ENCODE measurements around the gene AMER3.

Gene AMER3

DNA sequence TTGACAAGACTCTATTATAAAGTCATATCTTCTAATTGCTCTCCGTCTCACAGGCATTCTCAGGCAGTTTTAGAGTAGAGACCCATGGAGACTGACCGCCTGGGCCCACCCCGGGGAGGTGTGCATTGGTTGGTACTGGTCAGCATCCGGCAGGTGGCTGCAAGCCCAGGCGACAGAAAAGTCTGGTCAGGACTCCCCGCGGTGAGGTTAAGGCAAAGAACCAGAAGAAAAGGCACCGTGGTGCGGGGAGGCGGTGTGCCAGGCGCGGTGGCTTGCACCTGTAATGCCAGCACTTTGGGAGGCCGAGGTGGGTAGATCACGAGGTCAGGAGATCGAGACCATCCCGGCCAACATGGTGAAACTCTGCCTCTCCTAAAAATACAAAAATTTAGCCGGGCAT is 32.5 kb downstream of the AMER3 start:
- H3K4me3 ChIP-seq (ENCODE audit: low read depth, low read length) = no peak overlapping the region
- TF ChIP-seq, protein P1, sequence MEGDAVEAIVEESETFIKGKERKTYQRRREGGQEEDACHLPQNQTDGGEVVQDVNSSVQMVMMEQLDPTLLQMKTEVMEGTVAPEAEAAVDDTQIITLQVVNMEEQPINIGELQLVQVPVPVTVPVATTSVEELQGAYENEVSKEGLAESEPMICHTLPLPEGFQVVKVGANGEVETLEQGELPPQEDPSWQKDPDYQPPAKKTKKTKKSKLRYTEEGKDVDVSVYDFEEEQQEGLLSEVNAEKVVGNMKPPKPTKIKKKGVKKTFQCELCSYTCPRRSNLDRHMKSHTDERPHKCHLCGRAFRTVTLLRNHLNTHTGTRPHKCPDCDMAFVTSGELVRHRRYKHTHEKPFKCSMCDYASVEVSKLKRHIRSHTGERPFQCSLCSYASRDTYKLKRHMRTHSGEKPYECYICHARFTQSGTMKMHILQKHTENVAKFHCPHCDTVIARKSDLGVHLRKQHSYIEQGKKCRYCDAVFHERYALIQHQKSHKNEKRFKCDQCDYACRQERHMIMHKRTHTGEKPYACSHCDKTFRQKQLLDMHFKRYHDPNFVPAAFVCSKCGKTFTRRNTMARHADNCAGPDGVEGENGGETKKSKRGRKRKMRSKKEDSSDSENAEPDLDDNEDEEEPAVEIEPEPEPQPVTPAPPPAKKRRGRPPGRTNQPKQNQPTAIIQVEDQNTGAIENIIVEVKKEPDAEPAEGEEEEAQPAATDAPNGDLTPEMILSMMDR (IDR thresholded peaks at IDR 0.05; ENCODE audit: borderline replicate concordance, insufficient read depth, low read depth, low read length) = no peak

DNA sequence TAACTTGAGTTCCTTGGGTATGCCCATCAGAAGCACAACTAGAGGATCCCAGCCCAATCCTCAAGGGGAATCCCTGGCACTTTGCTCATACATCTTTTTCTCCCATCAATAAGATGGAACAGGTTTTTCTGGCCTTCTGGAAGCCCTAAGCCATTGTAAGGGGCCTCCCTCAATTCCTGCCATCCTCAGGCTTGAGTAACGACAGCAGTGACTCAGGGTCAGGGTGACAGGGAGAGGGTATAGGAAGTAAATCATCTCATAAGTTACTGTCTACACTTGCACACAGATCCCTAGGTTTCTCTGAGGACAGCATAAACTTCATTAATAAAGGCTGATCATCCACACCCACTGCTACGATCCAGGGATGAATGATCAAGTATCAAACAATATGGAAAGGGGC is 35.0 kb downstream of the AMER3 start:
- TF ChIP-seq, protein P1 (IDR thresholded peaks at IDR 0.05; ENCODE audit: borderline replicate concordance, insufficient read depth, low read depth, low read length) = no peak
- H3K4me3 ChIP-seq (ENCODE audit: low read depth, low read length) = no peak overlapping the region

DNA sequence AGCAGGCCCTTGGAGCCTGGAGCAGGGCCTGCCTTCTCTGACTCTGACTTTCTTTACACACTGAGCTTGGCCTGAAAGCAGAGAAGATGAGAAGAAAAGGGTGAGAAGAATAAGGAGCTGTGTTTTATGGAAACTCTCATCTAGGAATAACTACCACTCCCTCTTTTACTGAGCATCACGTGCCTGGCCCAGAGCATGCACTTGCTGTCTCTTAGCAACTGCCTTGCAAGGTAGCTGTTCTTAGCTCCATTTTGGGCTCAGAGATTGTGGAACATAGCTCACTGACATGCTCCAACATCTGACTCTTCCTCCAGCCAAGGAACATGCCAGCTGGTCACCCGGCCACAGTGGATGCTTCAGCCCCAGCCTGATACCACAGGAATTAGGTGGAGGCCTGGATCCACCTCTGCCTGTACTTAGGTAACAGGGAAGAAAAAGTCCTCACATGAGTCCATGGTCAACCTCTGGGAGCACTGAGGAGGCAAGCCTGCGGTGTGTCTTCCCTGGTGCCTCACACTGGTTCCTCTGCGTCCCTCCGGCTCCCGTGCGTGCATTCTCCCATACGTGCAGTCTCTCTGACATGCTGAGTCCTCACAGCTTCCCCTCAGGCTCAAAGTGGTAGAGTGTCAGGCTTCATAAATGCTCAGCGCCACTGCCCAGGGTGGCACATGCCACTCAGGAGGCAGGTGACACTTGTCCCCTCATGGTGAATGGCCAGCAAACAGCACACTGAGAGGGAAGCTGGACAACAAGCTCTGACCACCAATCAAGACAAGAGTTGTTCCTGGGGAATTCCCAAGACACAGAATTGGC is 35.7 kb downstream of the AMER3 start:
- TF ChIP-seq, protein P1 (IDR thresholded peaks at IDR 0.05; ENCODE audit: borderline replicate concordance, insufficient read depth, low read depth, low read length) = no peak

DNA sequence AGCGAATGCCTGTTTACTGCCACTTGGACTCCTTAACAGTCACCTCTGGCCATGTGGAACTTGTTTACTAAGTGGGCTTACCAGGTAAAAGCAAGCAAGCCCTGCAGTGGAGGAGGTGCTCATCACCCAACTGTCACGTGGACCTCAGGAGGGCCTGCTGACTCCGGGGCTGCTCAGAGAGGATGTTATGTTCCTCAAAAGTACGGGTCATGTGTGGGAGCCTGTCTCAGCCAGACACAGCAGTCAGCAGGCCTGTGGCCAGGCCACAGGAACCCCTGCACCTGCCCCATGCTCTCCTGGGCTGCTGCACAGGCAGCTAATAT is 36.2 kb downstream of the AMER3 start:
- TF ChIP-seq, protein P1 (IDR thresholded peaks at IDR 0.05; ENCODE audit: borderline replicate concordance, insufficient read depth, low read depth, low read length) = no peak
- H3K4me3 ChIP-seq (ENCODE audit: low read depth, low read length) = no peak overlapping the region

More for the DNA sequence above, 35.7 kb downstream of the AMER3 start:
- H3K4me3 ChIP-seq (ENCODE audit: low read depth, low read length) = no peak overlapping the region

DNA sequence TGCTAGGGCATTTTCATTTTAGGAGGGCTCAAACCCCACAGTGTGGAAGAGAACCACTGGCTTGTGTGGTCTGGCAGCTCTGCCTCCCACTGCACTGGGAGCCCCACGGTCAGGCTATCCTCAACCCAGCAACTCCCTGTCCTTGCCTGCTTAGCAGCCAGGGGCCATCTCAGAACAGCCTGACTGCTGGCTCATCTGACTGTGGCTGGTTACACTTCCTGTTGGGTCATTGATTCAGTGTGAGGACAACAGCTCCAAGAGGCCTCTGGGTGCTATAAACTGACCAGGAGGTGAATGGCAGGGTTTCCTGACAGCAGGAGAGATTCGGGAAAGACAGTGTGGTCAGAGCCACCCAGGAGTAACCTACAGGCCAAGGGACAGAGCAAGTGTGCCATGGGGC is 40.1 kb downstream of the AMER3 start:
- TF ChIP-seq, protein P1 (IDR thresholded peaks at IDR 0.05; ENCODE audit: borderline replicate concordance, insufficient read depth, low read depth, low read length) = no peak
- no peak overlapping the region for H3K4me3 ChIP-seq (ENCODE audit: low read depth, low read length)

DNA sequence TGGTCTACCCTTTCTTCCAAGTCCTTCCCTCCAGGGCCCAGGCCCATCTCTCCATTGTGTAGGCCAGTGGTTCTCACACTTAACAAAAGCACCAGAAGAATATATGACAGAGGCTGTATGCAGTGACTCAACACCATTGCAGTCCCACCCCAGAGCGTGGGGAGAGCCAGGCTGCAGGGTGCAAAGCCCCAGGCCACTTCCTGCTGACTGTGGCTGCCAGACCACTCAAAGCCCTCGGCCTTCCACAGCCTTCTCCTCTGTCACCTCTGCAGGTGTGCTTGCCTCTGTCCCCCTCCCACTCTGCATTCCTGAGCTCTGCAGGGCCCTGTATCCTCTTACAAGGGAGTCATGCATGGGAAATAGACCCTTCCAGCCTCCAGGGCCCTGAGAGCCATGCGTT is 41.0 kb downstream of the AMER3 start:
- no peak overlapping the region for H3K4me3 ChIP-seq (ENCODE audit: low read depth, low read length)
- TF ChIP-seq, protein P1 (IDR thresholded peaks at IDR 0.05; ENCODE audit: borderline replicate concordance, insufficient read depth, low read depth, low read length) = no peak

Measured in GM12875 (cell line).